Activated CD4-positive, CD25-positive, alpha-beta regulatory T cell treated with anti-CD3 and anti-CD28 coated beads, Interleukin-2, amount 50 U/mL, for 72 hours (primary cell): ENCODE data around the gene SLN.
"Not testable (repeated sequence)": the region's sequence is repeated elsewhere in the genome, so short reads cannot be mapped to it uniquely, and the experiment has no call there.

ENCODE experiments used
- DNase-seq: peaks from one replicate; pipeline ENCODE4 v3.0.0; 2021

SLN gene

GRCh38 chr11:107711861-107712755 lies at the start of gene SLN:
SLN (minus strand) TSS chr11:107712056.
- no peak for DNase-seq

GRCh38 chr11:107758719-107759355 lies 47.0 kb upstream of the SLN start:
- not testable (repeated sequence) for DNase-seq

- no peak for DNase-seq
Observed at GRCh38 chr11:107757661-107758060, 45.8 kb upstream of the SLN start.

GRCh38 chr11:107756553-107756952 lies 44.7 kb upstream of the SLN start:
- DNase-seq: no peak

- DNase-seq: no peak
Observed at GRCh38 chr11:107752949-107753822, 41.3 kb upstream of the SLN start.

- DNase-seq: no peak
Observed at GRCh38 chr11:107752508-107752907, 40.7 kb upstream of the SLN start.

GRCh38 chr11:107751082-107751481 lies 39.2 kb upstream of the SLN start:
- no peak for DNase-seq

GRCh38 chr11:107750313-107750712 lies 38.5 kb upstream of the SLN start:
- no peak for DNase-seq

GRCh38 chr11:107747622-107748021 lies 35.8 kb upstream of the SLN start:
- DNase-seq: no peak

GRCh38 chr11:107744736-107745135 lies 32.9 kb upstream of the SLN start:
- no peak for DNase-seq

GRCh38 chr11:107743191-107743590 lies 31.3 kb upstream of the SLN start:
- DNase-seq: no peak

GRCh38 chr11:107741044-107741823 lies 29.4 kb upstream of the SLN start:
- DNase-seq: no peak

GRCh38 chr11:107740271-107740670 lies 28.4 kb upstream of the SLN start:
- no peak for DNase-seq

GRCh38 chr11:107736546-107736945 lies 24.7 kb upstream of the SLN start:
- no peak for DNase-seq

- DNase-seq: no peak
Observed at GRCh38 chr11:107733518-107733917, 21.7 kb upstream of the SLN start.

GRCh38 chr11:107732689-107733051 lies 20.8 kb upstream of the SLN start:
- DNase-seq: no peak

GRCh38 chr11:107731941-107732688 lies 20.3 kb upstream of the SLN start:
- no peak for DNase-seq

GRCh38 chr11:107722662-107723061 lies 10.8 kb upstream of the SLN start:
- DNase-seq: no peak

- DNase-seq: no peak
Observed at GRCh38 chr11:107721207-107721606, 9.4 kb upstream of the SLN start.

GRCh38 chr11:107720303-107720774 lies 8.5 kb upstream of the SLN start:
- DNase-seq: no peak

GRCh38 chr11:107719557-107720302 lies 7.9 kb upstream of the SLN start:
- no peak for DNase-seq
